HG03457 (cell line): ENCODE data around the gene TM7SF2.
A peak's percentile ranks its signal among the peaks of the same experiment; 100 is the strongest.

Experiments used
- ATAC-seq: cut with Tn5 transposase; IDR thresholded peaks from one replicate; pipeline ENCODE4 v1.9.1; 2021; ENCODE audit warnings: moderate number of reproducible peaks; ENCODE audit not compliant: unreplicated experiment

The TM7SF2 gene

DNA sequence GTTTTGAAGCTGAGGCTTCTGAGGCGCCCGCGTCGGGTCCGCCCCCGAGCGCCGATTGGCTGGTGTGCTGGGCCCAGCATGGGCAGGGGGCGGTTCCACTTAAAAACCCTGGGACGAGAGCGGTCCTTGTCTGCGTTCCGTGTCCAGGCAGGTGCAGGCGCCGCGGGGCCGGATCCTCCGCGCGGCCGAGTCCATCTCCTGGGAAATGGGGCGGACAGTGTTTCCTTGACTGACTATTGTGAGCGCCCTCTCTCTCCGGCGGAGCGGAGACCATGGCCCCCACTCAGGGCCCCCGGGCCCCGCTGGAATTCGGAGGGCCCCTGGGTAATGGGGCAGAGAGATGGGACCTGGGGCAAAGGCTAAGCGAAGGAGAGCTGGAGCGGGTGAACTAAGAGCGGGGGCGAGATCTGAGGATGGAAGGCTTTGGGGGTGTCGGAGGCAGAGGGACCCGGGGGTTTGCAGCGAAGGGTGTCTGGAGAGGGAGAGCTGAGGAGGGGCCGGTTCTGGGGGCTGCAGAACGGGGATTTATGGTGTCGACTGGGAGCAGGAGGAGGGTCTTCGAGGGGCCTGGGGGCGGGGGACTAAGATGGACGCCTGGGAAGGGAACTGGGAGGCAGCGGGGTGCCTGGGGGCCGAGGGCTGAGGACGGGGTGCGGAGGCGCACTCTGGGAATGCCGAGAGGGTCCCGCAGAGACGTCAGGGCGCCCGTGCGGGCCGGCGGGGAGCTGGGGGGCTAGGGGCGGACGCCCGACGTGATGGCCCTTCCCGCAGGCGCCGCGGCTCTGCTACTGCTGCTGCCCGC, at the start of gene TM7SF2:
TM7SF2 (plus strand) TSS at position 129 of the 802 bp plus-strand sequence; CDS start at position 273, 144 bp downstream.
- peak; percentile 38 for ATAC-seq

DNA sequence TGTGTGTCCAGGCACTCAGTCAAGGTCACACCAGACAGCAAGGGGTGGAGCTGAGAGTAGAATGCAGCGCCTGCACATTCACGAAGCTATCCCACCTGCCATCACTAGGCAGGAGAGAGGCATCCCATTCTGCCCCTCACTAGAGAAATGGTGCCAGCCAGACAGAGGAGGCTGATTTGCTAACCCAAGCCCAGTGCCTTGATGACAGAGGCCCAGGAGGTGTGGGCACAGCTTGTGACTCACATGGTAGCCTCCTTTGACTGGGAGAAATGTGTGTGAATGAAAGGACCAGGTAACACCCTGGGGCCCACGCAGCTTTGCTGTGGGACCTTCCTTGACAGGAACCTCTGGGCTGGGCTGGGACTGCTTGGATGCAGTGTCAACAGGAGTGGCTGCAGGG, 48.1 kb upstream of the TM7SF2 start:
- ATAC-seq: no peak

DNA sequence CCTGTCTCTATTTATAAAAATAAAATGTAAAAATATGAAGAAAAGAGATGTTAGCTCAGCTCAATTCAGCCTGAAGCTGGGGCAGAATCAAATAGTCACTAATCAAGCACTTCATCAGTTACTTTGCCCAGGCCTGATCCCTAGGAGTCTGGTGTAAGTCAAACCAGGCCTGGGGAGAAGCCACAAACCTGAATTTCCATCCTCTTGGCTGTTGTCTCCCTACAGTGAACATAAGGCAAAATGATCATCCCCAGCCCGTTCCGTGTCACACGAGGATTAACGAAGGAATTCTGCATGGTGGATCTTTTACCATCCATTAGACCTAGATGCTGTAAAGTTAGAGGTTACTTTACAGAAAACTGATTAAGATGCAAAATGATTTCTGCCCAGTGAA, 46.8 kb upstream of the TM7SF2 start:
- ATAC-seq: no peak

DNA sequence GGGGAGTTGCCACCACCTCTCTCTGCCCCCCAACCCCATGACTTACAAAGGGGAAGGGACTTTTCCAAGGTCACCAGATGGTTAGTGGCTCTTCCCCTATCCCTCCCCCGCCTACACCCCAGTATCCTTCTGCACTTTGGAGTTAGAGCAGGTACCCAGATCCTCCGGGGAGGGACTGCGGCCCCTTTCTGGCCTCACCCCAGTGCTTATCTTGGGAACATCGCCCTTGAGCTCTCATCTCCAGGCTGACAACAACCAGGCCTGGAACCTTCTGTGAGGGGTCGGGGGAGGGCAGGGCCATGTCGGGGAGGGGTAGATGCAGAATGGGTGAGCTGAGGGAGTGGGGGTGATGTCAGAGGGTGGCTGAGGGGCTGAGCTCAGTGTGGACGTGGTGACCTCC, 45.8 kb upstream of the TM7SF2 start:
- ATAC-seq: no peak

DNA sequence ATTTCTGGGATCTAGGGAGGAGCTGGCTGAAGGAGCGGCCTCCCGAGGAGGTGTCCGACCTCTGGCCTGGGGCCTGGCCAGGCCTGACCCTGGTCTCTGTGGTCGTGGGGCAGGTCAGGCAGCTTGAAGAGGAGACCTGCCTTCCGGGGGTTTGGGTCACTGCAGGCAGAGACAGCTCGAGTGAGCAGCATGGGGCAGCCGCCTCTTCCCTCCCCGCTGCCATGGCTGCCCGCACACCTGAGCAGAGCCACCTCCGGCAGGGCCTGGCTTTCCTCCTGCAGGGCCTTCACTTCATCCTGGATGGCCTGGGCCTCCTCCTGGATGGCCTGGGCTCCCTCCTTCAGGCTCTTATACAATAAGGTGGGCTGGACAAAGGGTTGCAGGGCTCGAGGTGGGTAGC, 45.4 kb upstream of the TM7SF2 start:
- ATAC-seq: no peak

DNA sequence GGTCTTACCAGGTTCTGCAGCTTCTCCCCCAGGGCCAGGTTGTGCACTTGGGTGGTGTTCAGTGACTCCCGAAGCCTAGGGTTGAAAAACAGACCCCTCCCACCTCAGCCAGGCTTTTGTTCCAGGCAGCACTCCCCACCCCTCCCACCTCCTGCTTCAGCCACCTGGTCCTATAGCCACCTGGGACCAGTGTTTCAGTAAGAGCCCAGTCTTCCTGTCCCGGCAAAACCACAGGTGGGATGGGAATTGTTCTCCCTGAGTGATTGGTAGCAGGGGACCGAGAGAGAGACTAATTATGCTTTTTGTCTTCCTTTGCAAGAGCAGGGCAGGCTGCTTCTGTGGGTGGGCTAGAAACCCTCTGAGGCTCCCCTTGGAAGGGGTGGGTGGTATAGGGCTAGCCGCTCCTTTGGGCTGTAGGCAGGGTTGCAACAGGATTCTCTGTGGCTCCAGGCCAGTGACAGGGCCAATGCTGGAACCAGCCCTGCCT, 44.8 kb upstream of the TM7SF2 start:
- ATAC-seq: no peak

DNA sequence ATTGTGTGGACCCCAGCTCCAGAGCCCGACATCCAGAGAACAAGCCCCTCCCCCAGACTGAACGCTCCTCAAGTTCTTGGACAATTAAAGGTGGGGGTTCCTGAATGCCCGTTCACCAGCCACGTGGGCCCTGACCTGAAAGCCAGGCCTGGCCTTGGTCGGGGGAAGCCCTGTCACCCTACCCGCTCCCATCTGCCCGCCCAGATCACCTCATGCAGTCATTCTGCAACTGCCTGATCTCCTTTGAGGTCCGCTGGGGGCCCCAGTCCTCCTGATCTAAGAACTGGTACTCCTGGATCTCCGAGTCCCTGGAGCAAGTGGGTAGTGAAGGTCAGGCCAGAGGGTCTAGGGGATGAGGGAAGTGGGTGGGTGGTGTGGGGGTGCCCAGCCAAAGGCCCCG, 44.2 kb upstream of the TM7SF2 start:
- ATAC-seq: no peak

DNA sequence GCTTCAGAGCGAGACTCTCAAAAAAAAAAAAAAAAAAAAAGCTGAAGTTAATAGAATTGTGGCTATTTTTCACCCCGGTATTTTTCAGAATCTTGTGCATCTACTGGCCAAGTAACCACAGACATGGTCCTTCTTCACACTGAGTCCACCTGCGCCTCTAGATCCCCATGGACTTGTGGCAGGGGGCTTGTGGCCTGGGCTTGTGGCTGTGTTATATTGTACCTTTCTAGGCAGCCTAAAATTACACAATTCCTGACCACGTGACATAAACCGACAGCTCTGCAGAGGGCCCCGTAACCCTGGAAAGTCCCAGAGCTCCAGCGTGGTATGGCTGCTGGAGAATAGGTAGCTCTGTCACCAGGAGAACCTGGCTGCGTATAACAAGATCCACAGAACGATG, 42.5 kb upstream of the TM7SF2 start:
- ATAC-seq: no peak

DNA sequence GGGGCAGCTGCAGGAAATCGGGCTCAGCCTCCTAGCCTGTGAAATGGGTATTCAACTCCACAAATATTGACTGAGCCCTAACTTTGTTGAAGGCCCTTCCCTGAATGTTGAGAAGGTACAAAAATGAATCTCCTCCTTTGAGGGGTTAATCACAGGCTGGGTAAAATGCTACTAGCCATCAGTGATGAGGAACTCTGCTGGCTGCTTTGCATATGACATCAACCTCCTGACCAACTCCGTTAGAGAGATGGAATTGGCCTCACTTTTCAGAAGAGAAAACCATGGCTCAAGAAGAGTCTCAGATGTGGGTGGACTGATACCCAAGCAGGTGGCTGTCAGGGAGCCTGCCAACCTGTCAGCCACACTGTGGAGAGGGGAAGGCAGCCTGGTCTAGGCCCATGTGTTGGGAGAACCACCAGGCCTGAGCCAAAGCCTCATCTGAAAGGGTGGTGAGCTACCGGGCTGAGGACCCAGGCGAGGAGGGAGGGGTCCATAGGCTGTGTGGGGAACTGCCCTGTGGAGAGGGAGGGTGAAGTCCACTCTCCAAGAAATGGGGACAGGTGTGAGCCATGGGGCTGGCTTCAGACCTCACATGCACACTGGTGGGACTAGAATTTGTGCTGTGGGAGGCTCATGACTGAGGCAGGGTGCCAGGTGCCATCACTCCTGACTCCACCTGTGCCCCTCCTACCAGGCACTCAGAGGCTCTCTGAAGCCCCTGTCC, 39.6 kb upstream of the TM7SF2 start:
- ATAC-seq: no peak

DNA sequence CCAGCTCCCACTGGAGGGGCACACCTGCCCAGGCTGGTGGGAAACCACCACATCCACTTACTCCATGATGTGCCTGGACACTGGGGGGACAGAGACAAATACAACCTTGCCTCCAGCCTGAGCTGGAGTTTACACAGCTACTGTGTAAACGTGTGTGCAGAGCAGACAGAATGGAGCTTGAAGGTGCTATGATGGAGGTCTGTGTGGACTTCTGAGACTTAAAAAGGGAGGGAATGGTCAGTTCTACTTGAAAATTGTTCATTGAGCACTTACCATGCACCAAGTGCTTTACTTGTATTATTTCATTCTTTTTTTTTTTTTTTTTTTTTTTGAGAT, 39.1 kb upstream of the TM7SF2 start:
- no peak for ATAC-seq

DNA sequence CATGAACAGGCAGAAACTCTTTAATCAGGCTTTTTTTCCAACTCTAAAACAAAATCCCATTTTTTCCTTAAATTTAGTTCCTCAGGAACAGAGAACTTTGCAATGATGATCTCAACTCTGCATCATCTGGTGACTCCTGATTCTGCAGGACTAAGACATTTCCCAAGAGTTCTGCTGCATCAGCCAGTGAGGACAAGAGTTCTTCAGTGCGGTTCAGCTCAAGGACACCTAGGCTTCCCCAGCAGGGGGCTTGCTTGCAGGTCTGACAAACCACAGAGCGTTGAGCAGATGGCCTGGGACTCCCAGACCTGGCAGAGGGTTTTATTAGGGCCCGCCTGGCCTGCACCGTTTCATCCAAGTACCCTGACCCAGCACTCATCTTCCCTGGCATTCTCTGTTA, 34.2 kb upstream of the TM7SF2 start:
- ATAC-seq: no peak

DNA sequence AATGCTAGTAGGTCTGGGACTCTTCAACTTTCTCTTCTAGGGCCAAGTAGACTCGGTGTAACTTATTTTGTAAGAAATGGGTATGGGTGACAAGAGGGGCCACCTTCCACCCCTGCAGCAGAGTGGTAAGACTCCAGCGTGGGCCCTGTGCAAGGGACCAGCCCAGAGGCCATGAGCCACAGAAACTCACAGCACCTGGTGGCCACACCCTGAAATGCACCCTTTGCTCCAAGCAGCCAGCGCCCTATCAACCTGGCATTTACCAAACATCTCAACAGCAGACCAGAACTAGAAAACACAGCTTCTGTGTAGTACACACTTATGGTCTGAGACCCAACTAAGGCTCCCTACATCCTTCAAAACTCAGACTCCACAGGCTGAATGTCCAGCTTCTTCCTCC, 33.5 kb upstream of the TM7SF2 start:
- no peak for ATAC-seq

DNA sequence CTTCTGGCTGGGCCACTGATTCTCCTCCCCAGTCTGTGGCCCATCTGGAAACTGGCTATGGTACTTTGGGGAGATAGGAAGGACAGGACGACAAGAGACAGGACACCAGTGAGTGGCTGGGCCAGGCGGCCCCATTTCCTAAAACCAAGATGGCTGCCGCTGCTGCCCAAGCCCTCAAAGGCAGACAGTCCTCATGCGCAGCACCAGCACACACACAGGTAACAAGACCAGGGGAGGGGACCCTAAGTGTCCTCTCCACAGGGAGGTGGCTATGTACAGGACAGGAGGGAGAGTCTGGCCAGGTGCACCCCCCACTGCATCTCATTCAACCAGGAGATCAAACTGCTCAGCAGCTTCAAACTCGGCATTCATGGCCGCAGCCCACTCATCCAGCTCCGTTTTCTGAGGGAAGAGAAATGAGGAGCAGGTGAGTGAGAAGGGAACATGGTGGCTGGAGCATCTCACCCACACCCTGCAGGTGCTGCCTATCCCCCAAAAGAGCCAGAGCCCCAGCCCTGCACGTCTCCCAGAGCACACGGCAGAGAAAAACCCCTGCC, 32.8 kb upstream of the TM7SF2 start:
- ATAC-seq: no peak

DNA sequence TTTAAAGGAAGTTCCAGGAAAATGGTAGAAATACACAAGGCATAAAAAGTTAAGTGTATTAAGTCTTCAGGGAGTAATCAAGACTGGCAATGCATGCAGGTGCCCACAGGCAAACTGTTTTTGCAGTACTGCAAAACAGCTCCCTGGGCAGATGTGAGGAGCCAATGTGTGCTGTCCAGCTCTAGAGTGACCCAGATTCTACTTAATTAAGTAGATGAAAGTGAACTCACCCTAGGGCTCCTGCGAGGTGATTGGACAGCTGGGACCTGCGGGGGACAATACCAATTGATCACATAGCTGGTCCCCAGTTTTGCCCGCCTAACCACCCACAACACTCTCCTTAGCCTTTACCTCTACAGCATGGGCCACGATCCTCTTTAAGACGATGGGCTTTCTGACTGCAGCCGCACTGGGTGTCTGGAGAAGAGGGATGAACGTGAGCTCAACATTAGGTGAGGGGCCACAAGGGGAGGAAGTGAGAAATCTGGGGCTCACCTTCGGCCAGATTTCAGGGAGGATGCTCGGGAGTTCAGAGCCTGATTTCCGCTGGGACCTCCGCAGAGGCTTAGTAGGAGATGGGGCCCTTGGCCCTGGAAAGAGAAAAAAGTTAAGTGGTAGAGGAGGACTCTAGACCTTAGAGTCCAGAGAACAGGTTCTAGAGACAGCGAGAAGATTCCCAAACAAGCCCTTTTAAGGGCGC, 28.4 kb upstream of the TM7SF2 start:
- ATAC-seq: peak; percentile 5

DNA sequence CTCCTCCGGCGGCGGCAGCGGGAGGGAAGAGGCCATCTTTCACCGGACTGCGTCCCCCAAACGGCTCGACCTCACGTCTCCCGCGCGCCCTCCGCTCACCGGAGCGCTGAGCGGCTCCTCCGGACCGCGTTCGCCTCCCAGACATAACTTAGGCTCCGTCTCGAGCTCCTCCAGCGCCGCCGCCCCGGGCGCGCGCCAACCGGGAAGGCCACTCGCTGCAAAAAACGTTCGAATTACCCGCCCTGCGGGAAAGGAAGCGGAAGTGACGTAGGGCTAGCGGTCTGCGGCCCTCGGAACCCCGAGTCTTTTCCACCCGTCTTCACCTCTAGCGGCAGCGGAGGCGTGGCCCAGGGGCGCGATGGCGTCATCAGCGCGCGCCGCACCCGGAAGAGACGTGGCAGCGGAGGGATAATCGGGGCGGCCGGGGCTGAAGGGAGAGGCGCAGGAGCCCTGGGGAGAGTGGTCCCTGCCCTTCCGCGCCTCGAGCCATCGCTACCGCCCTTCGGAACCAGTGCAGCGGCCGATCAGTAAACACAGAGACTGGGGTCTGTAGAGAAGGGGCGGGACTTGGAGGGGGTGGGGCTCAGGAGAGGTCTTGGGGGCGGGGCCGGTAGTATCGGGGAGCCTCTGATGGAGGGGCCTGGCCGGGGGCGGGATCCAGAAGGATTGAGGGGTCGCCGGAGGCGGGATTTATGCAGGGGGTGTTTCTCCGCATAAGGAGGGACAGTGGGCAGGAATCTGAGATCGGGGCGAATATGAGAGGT, 27.7 kb upstream of the TM7SF2 start, which contains the start of the genes CDCA5 and ZFPL1:
CDCA5 (minus strand) TSS at position 207 of the 764 bp plus-strand sequence; CDS start at position 145, 62 bp downstream.
ZFPL1 (plus strand) TSS at position 389 of the 764 bp plus-strand sequence. CDS start 477 bp downstream, outside the sequence.
- ATAC-seq: peak; percentile 44

DNA sequence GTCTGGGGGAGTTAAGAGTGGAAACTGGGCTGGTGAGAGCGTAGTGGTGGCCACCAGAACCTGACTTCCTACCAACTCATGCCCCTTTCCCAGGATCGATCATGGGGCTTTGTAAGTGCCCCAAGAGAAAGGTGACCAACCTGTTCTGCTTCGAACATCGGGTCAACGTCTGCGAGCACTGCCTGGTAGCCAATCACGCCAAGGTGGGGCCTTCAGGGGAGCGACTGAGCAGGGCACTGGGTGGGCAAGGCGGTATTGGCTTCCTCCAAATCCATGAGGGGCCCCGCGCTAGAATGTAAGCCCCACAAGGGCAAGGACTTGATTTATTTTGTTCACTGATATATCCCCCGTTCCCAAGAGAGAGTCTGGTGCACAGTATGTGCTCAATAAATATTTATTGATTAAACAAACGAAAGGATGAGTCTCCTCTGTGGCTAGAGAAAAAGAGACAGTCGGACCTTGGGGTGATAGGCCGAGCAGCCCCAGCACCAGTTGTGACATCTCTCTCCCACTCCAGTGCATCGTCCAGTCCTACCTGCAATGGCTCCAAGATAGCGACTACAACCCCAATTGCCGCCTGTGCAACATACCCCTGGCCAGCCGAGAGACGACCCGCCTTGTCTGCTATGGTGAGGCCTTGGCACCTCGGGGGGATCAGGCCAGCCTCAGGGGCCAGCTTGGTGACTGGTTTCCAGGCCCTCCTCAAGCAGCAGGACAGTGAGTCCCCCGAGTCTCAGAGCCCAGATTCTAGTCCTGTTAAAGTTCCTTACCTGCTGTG, 26.9 kb upstream of the TM7SF2 start:
- no peak for ATAC-seq

DNA sequence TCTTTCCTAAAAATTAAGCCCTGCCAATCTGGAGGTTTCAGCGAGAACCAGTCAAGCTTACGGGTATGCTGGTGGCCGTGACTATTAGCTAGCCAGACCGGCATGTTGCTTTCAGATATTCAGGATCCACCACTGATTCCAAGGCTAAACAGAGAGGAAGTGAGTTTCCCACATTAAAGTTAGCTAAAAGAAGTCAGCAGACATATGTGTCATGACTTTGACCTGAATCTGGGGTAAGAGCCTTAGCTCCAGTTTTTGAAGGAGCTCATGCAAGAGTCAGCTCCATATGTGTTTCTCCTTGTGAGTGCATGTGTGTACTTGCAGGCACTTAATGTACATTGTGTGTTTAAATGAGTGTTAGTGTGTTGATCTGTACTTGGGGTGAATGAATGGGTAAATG, 26.2 kb upstream of the TM7SF2 start:
- no peak for ATAC-seq

DNA sequence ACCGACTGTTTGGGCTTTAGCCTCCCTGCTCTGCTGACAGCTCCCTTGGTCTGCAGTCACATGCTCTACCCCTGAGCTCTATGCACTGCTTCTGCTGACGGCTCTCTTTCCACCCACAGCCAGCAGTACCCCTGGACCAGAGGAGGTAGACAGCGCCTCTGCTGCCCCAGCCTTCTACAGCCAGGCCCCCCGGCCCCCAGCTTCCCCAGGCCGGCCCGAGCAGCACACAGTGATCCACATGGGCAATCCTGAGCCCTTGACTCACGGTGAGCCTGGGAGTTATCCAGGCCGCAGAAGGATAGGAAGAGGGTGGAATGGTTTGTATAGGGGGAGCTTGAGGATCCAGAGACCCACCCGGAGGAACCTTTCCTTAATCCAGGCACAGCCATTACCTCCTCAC, 24.9 kb upstream of the TM7SF2 start:
- ATAC-seq: no peak

DNA sequence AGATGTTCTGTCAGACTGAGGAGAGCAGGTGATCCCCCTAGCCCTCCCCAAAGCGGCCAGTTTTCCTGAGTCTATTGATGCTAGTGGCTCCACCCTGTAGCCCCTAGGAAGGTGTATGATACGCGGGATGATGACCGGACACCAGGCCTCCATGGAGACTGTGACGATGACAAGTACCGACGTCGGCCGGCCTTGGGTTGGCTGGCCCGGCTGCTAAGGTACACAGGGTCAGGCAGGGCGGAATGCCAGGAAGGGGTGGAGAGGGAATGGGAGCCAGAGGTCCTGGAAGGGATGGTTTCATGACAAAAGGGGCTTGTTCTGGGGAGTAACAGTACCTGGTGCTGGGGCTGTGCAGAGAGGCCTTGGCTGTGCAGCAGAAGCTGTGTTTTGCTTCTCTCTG, 24.5 kb upstream of the TM7SF2 start:
- no peak for ATAC-seq

DNA sequence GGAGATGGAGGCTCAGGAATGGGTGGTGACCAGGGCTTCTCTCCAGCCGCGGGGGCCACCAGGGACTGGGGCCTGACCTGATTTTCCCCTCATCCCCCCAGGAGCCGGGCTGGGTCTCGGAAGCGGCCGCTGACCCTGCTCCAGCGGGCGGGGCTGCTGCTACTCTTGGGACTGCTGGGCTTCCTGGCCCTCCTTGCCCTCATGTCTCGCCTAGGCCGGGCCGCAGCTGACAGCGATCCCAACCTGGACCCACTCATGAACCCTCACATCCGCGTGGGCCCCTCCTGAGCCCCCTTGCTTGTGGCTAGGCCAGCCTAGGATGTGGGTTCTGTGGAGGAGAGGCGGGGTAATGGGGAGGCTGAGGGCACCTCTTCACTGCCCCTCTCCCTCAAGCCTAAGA, 23.8 kb upstream of the TM7SF2 start:
- no peak for ATAC-seq
